ENCODE results near the gene NLRP9.

NLRP9 gene

DNA sequence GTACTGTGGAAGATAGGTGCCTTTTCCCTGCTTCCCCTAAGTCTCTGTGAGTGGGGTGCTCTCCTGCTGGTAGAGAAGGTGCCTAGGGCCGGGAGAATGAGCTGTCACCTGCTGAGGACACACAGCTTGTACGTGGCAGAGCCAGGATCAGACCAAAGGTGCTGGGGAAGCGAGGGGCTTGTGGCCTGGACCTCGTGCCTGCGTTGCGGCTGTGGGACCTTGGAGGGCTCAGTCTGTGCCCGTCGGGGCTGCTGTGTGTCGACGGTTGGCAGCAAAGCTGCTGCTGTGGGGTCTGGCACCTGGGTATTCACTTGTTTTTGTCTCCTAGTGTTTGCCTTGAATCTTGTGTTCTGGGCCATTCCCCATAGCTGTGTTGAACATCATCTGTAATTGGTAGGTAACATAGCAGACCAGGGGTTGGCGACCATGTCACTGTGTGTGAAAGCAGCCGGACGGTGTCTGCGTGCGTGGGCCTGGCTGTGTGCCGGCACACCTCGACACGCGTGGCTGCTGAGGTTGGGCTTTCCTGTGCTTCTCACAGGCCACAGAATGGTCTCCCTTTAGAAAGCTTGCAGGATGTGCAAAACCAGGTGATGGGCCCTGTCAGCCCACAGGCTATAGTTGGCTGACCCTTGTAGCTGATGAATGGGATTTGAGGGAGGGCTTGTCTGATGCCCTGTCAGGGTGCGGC, 74.2 kb downstream of the NLRP9 start:
- in situ Hi-C loops (cut with MboI; ENCODE audit: low pct_unique_long_range_greater_than_20kb, low sequenced_read_pairs, unreplicated experiment), result no loop called here
- DNase-seq (ENCODE audit: low spot score), result no peak
- TF ChIP-seq, protein P1, sequence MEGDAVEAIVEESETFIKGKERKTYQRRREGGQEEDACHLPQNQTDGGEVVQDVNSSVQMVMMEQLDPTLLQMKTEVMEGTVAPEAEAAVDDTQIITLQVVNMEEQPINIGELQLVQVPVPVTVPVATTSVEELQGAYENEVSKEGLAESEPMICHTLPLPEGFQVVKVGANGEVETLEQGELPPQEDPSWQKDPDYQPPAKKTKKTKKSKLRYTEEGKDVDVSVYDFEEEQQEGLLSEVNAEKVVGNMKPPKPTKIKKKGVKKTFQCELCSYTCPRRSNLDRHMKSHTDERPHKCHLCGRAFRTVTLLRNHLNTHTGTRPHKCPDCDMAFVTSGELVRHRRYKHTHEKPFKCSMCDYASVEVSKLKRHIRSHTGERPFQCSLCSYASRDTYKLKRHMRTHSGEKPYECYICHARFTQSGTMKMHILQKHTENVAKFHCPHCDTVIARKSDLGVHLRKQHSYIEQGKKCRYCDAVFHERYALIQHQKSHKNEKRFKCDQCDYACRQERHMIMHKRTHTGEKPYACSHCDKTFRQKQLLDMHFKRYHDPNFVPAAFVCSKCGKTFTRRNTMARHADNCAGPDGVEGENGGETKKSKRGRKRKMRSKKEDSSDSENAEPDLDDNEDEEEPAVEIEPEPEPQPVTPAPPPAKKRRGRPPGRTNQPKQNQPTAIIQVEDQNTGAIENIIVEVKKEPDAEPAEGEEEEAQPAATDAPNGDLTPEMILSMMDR (IDR thresholded peaks at IDR 0.05; ENCODE audit: extremely low read depth, insufficient read depth, missing control alignments), result no peak

GRCh38 chr19:55661826-55662225, 76.4 kb downstream of the NLRP9 start:
- in situ Hi-C loops (cut with MboI; ENCODE audit: low pct_unique_long_range_greater_than_20kb, low sequenced_read_pairs, unreplicated experiment), result no loop called here
- TF ChIP-seq, protein P1 (IDR thresholded peaks at IDR 0.05; ENCODE audit: extremely low read depth, insufficient read depth, missing control alignments), result no peak
- no peak for DNase-seq (ENCODE audit: low spot score)

DNA sequence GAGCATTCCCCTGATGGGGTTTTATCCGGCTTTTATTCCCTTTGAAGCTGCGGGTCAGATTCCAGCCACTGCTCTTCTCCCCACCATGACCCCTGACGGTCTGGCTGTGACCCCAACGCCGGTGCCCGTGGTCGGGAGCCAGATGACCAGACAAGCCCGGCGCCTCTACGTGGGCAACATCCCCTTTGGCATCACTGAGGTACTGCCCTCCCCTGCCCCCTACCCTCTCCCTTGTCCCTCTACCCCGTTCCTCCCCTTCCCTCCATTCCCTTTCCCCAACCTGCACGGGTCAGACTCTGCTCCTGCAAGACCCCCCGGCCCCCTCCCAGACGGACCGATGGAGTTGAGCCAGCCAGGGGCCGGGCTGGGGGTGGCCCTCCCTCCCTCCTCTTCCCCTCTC, 77.2 kb downstream of the NLRP9 start:
- in situ Hi-C loops (cut with MboI; ENCODE audit: low pct_unique_long_range_greater_than_20kb, low sequenced_read_pairs, unreplicated experiment), result no loop called here
- DNase-seq (ENCODE audit: low spot score), result no peak
- TF ChIP-seq, protein P1 (IDR thresholded peaks at IDR 0.05; ENCODE audit: extremely low read depth, insufficient read depth, missing control alignments), result no peak

DNA sequence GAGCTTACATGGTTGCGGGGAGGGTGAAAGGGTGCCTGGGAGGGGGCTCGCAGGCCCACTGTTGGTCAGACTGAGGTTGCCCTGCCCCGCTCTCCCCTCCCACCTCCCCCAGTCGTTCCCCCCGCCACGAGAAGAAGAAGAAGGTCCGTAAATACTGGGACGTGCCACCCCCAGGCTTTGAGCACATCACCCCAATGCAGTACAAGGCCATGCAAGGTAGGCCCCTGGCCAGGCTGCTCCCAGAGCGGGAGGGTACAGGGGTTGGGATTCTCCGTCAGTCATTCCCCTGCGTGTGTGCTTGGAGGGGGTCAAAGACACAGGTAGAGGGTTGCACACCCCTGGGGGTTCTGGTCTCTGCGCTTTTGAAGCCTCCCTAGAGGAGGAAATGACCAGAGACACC, 77.8 kb downstream of the NLRP9 start:
- TF ChIP-seq, protein P1 (IDR thresholded peaks at IDR 0.05; ENCODE audit: extremely low read depth, insufficient read depth, missing control alignments), result no peak
- in situ Hi-C loops (cut with MboI; ENCODE audit: low pct_unique_long_range_greater_than_20kb, low sequenced_read_pairs, unreplicated experiment), result no loop called here
- DNase-seq (ENCODE audit: low spot score), result no peak

- in situ Hi-C loops (cut with MboI; ENCODE audit: low pct_unique_long_range_greater_than_20kb, low sequenced_read_pairs, unreplicated experiment), result no loop called here
- no peak for DNase-seq (ENCODE audit: low spot score)
Observed at GRCh38 chr19:55659822-55660221, 78.4 kb downstream of the NLRP9 start.

DNA sequence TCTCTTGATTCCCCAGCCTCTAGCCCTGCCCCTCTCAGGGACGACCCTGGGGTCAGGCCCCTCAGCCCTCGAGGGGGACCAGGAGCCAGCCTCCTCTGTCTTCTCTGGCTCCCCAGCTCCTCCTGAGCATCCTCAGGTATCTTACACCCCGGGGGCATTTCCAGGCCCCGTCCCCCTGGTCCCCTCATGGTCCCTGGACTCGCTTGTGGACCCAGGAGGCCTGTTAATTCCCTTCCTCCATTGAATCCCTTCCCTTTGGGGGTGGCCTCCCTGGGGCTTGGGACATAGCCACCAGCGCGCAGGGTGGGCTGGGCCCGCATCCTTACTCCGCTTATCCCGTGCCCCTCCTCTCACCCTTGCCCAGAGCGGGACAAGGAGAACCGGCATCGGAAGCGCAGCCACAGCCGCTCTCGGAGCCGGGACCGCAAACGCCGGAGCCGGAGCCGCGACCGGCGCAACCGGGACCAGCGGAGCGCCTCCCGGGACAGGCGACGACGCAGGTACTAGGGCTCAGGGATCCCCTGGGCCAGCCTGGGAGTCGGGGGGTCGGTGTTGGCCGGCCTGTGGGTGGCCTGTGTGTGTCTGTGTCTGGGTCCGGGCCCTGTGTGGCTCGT, 79.2 kb downstream of the NLRP9 start:
- TF ChIP-seq, protein P1 (IDR thresholded peaks at IDR 0.05; ENCODE audit: extremely low read depth, insufficient read depth, missing control alignments), result no peak
- DNase-seq (ENCODE audit: low spot score), result no peak
- in situ Hi-C loops (cut with MboI; ENCODE audit: low pct_unique_long_range_greater_than_20kb, low sequenced_read_pairs, unreplicated experiment), result no loop called here

More at GRCh38 chr19:55659822-55660221, 78.4 kb downstream of the NLRP9 start:
- TF ChIP-seq, protein P1 (IDR thresholded peaks at IDR 0.05; ENCODE audit: extremely low read depth, insufficient read depth, missing control alignments), result no peak
